Heart left ventricle (tissue), 13 donors: Measurements from ENCODE around the gene CYBRD1.

ENCODE experiments used
- CTCF ChIP-seq, 12 donors: fragments of 200-600 bp; sonication (generic) in 4 of 12; IDR thresholded peaks; one replicate each; pipeline versions ENCODE4 v1.5.0 to v1.8.0; 2018 to 2022; ENCODE audit warnings: antibody characterized with exemption in 12 of 12, mild to moderate bottlenecking in 5 of 12
- POLR2A ChIP-seq, 2 donors: fragments of 450-650 bp; IDR thresholded peaks; one replicate each; pipeline ENCODE4 v1.6.1; 2017; ENCODE audit warnings: antibody characterized with exemption in 2 of 2, mild to moderate bottlenecking in 2 of 2, moderate library complexity in 2 of 2
- donor health status: ischemic (EF 13 %, LVEDD 7.1; RV severe dilation, severe dysfunction).
- donor health status: DM: no; HTN: yes; CAD: no.
- donor health status: DM: no; HTN: no; CAD: no.
- donor health status: ischemic (EF 25% LVEDD 6.9; RV normal size, moderate dysfunction).
- donor health status: ischemic (EF 25% LVEDD 5.7; RV mildly dilated, moderate dysfunction).
- donor health status: ischemic (EF 35%, LVEDD 5.7; RV mildly dilated, moderate dysfunction).
- donor health status: nonischemic (EF 11% LVEDD 7.7; RV severe dilation, severe dysfunction).
- donor health status: DM: yes; HTN: yes; CAD: no.
- donor health status: PGD.
- donor health status: ischemic (EF 29% LVEDD 5.4; RV normal size, mild dysfunction).
- donor health status: nonischemic (EF 23%, LVEDD 6.1; RV moderate dilation, normal function).

GRCh38 chr2:171514908-171515582, 7.2 kb upstream of the CYBRD1 start:
- no peak for TF ChIP-seq POLR2A (IDR thresholded peaks at IDR 0.05)
- no peak for TF ChIP-seq CTCF (IDR thresholded peaks at IDR 0.05)
